ENCODE results near the gene IGFBP1. TPM values are rescaled to one million over a fixed set of nuclear protein-coding genes. Genes with fewer than 3 reads are reported as not detected.

Gene IGFBP1
- total RNA-seq, 1 donor, result 4.0 TPM

- Histone ChIP-seq H3K27me3 (ENCODE audit: insufficient read depth, low read length) (peaks cover 3% of the 10 kb centered on the region), H3K27ac (ENCODE audit: low read depth, low read length) (peak overlapping the region; percentile 64)
- DNase-seq (ENCODE audit: insufficient read length, low spot score, missing footprints), result no peak
Measured at GRCh38 chr7:45897042-45897690, 8.9 kb downstream of the IGFBP1 start.

GRCh38 chr7:45898222-45898621 is 9.9 kb downstream of the IGFBP1 start:
- no peak for TF ChIP-seq CTCF (IDR thresholded peaks at IDR 0.05; ENCODE audit: extremely low read depth, low read depth, low read length)
- no peak overlapping the region for H3K4me3 ChIP-seq (ENCODE audit: insufficient read depth, low read length)
- DNase-seq (ENCODE audit: insufficient read length, low spot score, missing footprints), result no peak

More at GRCh38 chr7:45897042-45897690, 8.9 kb downstream of the IGFBP1 start:
- Histone ChIP-seq H3K36me3 (ENCODE audit: insufficient read depth, low read length) (no peaks in the 10 kb centered on the region), H3K4me3 (ENCODE audit: insufficient read depth, low read length) (no peak overlapping the region), H3K4me2 (ENCODE audit: insufficient read depth, low read length) (no peak overlapping the region), H4K20me1 (ENCODE audit: insufficient read depth, low read length) (no peaks in the 10 kb centered on the region), H3K79me2 (ENCODE audit: insufficient read depth, low read length) (no peaks in the 10 kb centered on the region), H3K4me1 (ENCODE audit: insufficient read depth, low read length) (peaks cover 17% of the 10 kb centered on the region), H2AFZ (ENCODE audit: low read length) (no peak overlapping the region), H3K9me3 (ENCODE audit: low read depth, low read length) (no peaks in the 10 kb centered on the region)
- no peak for TF ChIP-seq CTCF (IDR thresholded peaks at IDR 0.05; ENCODE audit: extremely low read depth, low read depth, low read length)

GRCh38 chr7:45901566-45901965 is 13.3 kb downstream of the IGFBP1 start:
- Histone ChIP-seq H3K4me2 (ENCODE audit: insufficient read depth, low read length) (no peak overlapping the region), H3K4me1 (ENCODE audit: insufficient read depth, low read length) (peaks cover 15% of the 10 kb centered on the region), H3K9me3 (ENCODE audit: low read depth, low read length) (no peaks in the 10 kb centered on the region), H2AFZ (ENCODE audit: low read length) (no peak overlapping the region), H4K20me1 (ENCODE audit: insufficient read depth, low read length) (no peaks in the 10 kb centered on the region), H3K36me3 (ENCODE audit: insufficient read depth, low read length) (no peaks in the 10 kb centered on the region), H3K79me2 (ENCODE audit: insufficient read depth, low read length) (no peaks in the 10 kb centered on the region), H3K27ac (ENCODE audit: low read depth, low read length) (no peak overlapping the region), H3K27me3 (ENCODE audit: insufficient read depth, low read length) (peaks cover 3% of the 10 kb centered on the region), H3K4me3 (ENCODE audit: insufficient read depth, low read length) (no peak overlapping the region)
- no peak for DNase-seq (ENCODE audit: insufficient read length, low spot score, missing footprints)
- no peak for TF ChIP-seq CTCF (IDR thresholded peaks at IDR 0.05; ENCODE audit: extremely low read depth, low read depth, low read length)

More at GRCh38 chr7:45898222-45898621, 9.9 kb downstream of the IGFBP1 start:
- Histone ChIP-seq H3K4me1 (ENCODE audit: insufficient read depth, low read length) (peaks cover 17% of the 10 kb centered on the region), H3K4me2 (ENCODE audit: insufficient read depth, low read length) (no peak overlapping the region), H4K20me1 (ENCODE audit: insufficient read depth, low read length) (no peaks in the 10 kb centered on the region), H3K79me2 (ENCODE audit: insufficient read depth, low read length) (no peaks in the 10 kb centered on the region), H3K27ac (ENCODE audit: low read depth, low read length) (peak overlapping the region; percentile 64), H3K36me3 (ENCODE audit: insufficient read depth, low read length) (no peaks in the 10 kb centered on the region), H2AFZ (ENCODE audit: low read length) (no peak overlapping the region), H3K27me3 (ENCODE audit: insufficient read depth, low read length) (peaks cover 3% of the 10 kb centered on the region), H3K9me3 (ENCODE audit: low read depth, low read length) (no peaks in the 10 kb centered on the region)

GRCh38 chr7:45902820-45903219 is 14.5 kb downstream of the IGFBP1 start:
- Histone ChIP-seq H3K4me3 (ENCODE audit: insufficient read depth, low read length) (no peak overlapping the region), H4K20me1 (ENCODE audit: insufficient read depth, low read length) (no peaks in the 10 kb centered on the region), H2AFZ (ENCODE audit: low read length) (no peak overlapping the region), H3K27me3 (ENCODE audit: insufficient read depth, low read length) (peaks cover 3% of the 10 kb centered on the region), H3K79me2 (ENCODE audit: insufficient read depth, low read length) (no peaks in the 10 kb centered on the region), H3K27ac (ENCODE audit: low read depth, low read length) (no peak overlapping the region), H3K36me3 (ENCODE audit: insufficient read depth, low read length) (no peaks in the 10 kb centered on the region), H3K4me2 (ENCODE audit: insufficient read depth, low read length) (no peak overlapping the region), H3K4me1 (ENCODE audit: insufficient read depth, low read length) (peaks cover 8% of the 10 kb centered on the region), H3K9me3 (ENCODE audit: low read depth, low read length) (no peaks in the 10 kb centered on the region)
- TF ChIP-seq CTCF (IDR thresholded peaks at IDR 0.05; ENCODE audit: extremely low read depth, low read depth, low read length), result peak; percentile 27
- no peak for DNase-seq (ENCODE audit: insufficient read length, low spot score, missing footprints)
